HG03378 (cell line): Measurements from ENCODE around the gene STRADA.

Source experiments
- ATAC-seq: cut with Tn5 transposase; IDR thresholded peaks from one replicate; pipeline ENCODE4 v1.9.1; 2021; ENCODE audit warnings: mild to moderate bottlenecking, moderate library complexity; ENCODE audit not compliant: unreplicated experiment

STRADA gene

GRCh38 chr17:63701868-63702720 is 39.5 kb downstream of the STRADA start:
- no peak for ATAC-seq

- ATAC-seq: no peak
These were observed 40.2 kb downstream of the STRADA start for GRCh38 chr17:63701456-63701820.

GRCh38 chr17:63700528-63701455 is 40.8 kb downstream of the STRADA start:
- no peak for ATAC-seq

- ATAC-seq: no peak
These were observed 41.7 kb downstream of the STRADA start, which contains the start of gene LIMD2 for GRCh38 chr17:63699638-63700527. Gene LIMD2, minus strand, starts transcription at chr17:63700125. Its CDS starts 827 bp downstream, at chr17:63699298.

GRCh38 chr17:63698886-63699637 is 42.5 kb downstream of the STRADA start:
- ATAC-seq: no peak

GRCh38 chr17:63698381-63698885 is 43.2 kb downstream of the STRADA start:
- ATAC-seq: no peak

GRCh38 chr17:63697341-63698286 is 44.0 kb downstream of the STRADA start:
- peak; percentile 37 for ATAC-seq

- no peak for ATAC-seq
These were observed 45.1 kb downstream of the STRADA start for GRCh38 chr17:63696381-63696961.

GRCh38 chr17:63695889-63696288 is 45.7 kb downstream of the STRADA start:
- ATAC-seq: no peak

- ATAC-seq: no peak
These were observed 46.4 kb downstream of the STRADA start for GRCh38 chr17:63694950-63695773.

- ATAC-seq: no peak
These were observed 47.2 kb downstream of the STRADA start for GRCh38 chr17:63694229-63694949.

- no peak for ATAC-seq
These were observed 48.0 kb downstream of the STRADA start for GRCh38 chr17:63693411-63694113.

- no peak for ATAC-seq
These were observed 49.3 kb downstream of the STRADA start for GRCh38 chr17:63692195-63692816.

- no peak for ATAC-seq
These were observed 52.1 kb downstream of the STRADA start for GRCh38 chr17:63689479-63689878.

GRCh38 chr17:63688396-63689020 is 53.1 kb downstream of the STRADA start:
- ATAC-seq: no peak
